Breast epithelium (tissue), 3 donors: ENCODE measurements around the gene PTPRU.

Experiments
- CTCF ChIP-seq, 3 donors: fragments of 450-650 bp; IDR thresholded peaks; one replicate each; pipeline ENCODE4 v1.5.1; 2016 to 2017; ENCODE audit warnings: antibody characterized with exemption in 3 of 3, mild to moderate bottlenecking in 3 of 3, moderate library complexity in 3 of 3
- POLR2A ChIP-seq: fragments of 450-650 bp; IDR thresholded peaks from one replicate; pipeline ENCODE4 v1.6.1; 2016; ENCODE audit warnings: antibody characterized with exemption, mild to moderate bottlenecking, moderate library complexity

GRCh38 chr1:29290414-29290985 is 54.2 kb downstream of the PTPRU start:
- TF ChIP-seq POLR2A: no peak
- no peak for TF ChIP-seq CTCF (IDR thresholded peaks at IDR 0.05)
